GM12878 (cell line): Measurements from ENCODE around the gene MRAS. TPM values are rescaled to one million over a fixed set of nuclear protein-coding genes. Genes with fewer than 3 reads are reported as not detected.

ENCODE experiments used
- ATAC-seq: fragments of 200-7000 bp; cut with Tn5 transposase; 3 replicates; pipeline ENCODE4 v1.9.1; 2020; ENCODE audit warnings: mild to moderate bottlenecking, moderate library complexity
- BruUV-seq: library from RNA; stranded (reverse); fragments of 400-500 nt; replicated peaks from 2 replicates; lab custom pipeline; 2021; lab: Mats Ljungman, UMichigan
- CTCF ChIA-PET: fragments of 300-600 bp; sonication (Branson Sonifier 250); formaldehyde crosslinking; extraction: SDS; loops from one replicate; lab custom pipeline; 2021; ENCODE audit warnings: inconsistent platforms; lab: Yijun Ruan, JAX
- POLR2A ChIA-PET: fragments of 350-600 bp; formaldehyde crosslinking; extraction: SDS; loops from one replicate; lab custom pipeline; 2021; ENCODE audit warnings: inconsistent platforms; lab: Charles Lee
- RAD21 ChIA-PET: fragments of 300-600 bp; sonication (Branson Sonifier 250); formaldehyde crosslinking; loops from one replicate; lab custom pipeline; 2023; ENCODE audit warnings: antibody characterized with exemption; ENCODE audit not compliant: unreplicated experiment; lab: Charles Lee
- SMC1A ChIA-PET: fragments of 300-600 bp; sonication (Branson Sonifier 250); formaldehyde crosslinking; loops from one replicate; lab custom pipeline; 2023; ENCODE audit not compliant: unreplicated experiment, uncharacterized antibody; lab: Charles Lee
- DNase-seq: peaks from one replicate; pipeline ENCODE4 v3.0.0-alpha.2; 2011; ENCODE audit warnings: low read depth, low spot score
- FAIRE-seq: peaks from 3 replicates; lab custom pipeline; 2011; peaks lifted over from hg19 to GRCh38; lab: Jason Lieb, UNC
- H2AFZ ChIP-seq: 2 replicates; pipeline ENCODE4 v1.6.0; 2011; ENCODE audit warnings: low read depth, low read length, control low read depth; ENCODE audit not compliant: control insufficient read depth
- H3K27ac ChIP-seq: 2 replicates; pipeline ENCODE4 v1.5.1; 2011; ENCODE audit warnings: control low read depth; ENCODE audit not compliant: control insufficient read depth, insufficient read depth
- H3K27me3 ChIP-seq, 2 experiments: replicated peaks in 1 of 2; 2 replicates each; pipeline versions ENCODE4 v1.6.0 to v1.6.1; 2011; ENCODE audit warnings: low read length in 1 of 2; ENCODE audit not compliant: control insufficient read depth in 2 of 2, insufficient read depth in 2 of 2
- H3K36me3 ChIP-seq, 2 experiments: 2 replicates each; pipeline ENCODE4 v1.5.1; 2011; ENCODE audit warnings: low read length in 1 of 2; ENCODE audit not compliant: control insufficient read depth in 2 of 2, insufficient read depth in 2 of 2
- H3K4me1 ChIP-seq: 2 replicates; pipeline ENCODE4 v1.6.1; 2011; ENCODE audit warnings: mild to moderate bottlenecking, low read length, moderate library complexity, mixed read lengths; ENCODE audit not compliant: control insufficient read depth, insufficient read depth
- H3K4me2 ChIP-seq: 2 replicates; pipeline ENCODE4 v1.6.0; 2011; ENCODE audit warnings: control low read depth; ENCODE audit not compliant: control insufficient read depth, insufficient read depth
- H3K4me3 ChIP-seq: fragments of 200-600 bp; sonication (generic); 2 replicates; pipeline ENCODE4 v1.5.1; 2016
- H3K79me2 ChIP-seq: 2 replicates; pipeline ENCODE4 v1.6.0; 2011; ENCODE audit warnings: low read length; ENCODE audit not compliant: control insufficient read depth, insufficient read depth
- H3K9ac ChIP-seq: 2 replicates; pipeline ENCODE4 v1.8.0; 2011; ENCODE audit warnings: low read length, control low read depth, mixed read lengths; ENCODE audit not compliant: control insufficient read depth, insufficient read depth
- H3K9me3 ChIP-seq: replicated peaks from 3 replicates; pipeline ENCODE4 v1.5.1; 2011; ENCODE audit warnings: mild to moderate bottlenecking, low read length; ENCODE audit not compliant: control insufficient read depth, insufficient read depth
- H4K20me1 ChIP-seq: 2 replicates; pipeline ENCODE4 v1.6.0; 2011; ENCODE audit not compliant: control insufficient read depth, insufficient read depth
- ASH2L ChIP-seq: fragments of 300-600, 200-600 bp; sonication (generic); IDR thresholded peaks from 2 replicates; pipeline ENCODE4 v1.6.1; 2017; ENCODE audit warnings: low read depth, mild to moderate bottlenecking, borderline replicate concordance
- BACH1 ChIP-seq: fragments of 450-650 bp; IDR thresholded peaks from 2 replicates; pipeline ENCODE4 v1.6.1; 2017; ENCODE audit warnings: mild to moderate bottlenecking, borderline replicate concordance
- CBX3 ChIP-seq: fragments of 200-600 bp; sonication (generic); IDR thresholded peaks from 2 replicates; pipeline ENCODE4 v1.6.1; 2016; ENCODE audit warnings: low read depth, borderline replicate concordance
- HDAC2 ChIP-seq: fragments of 200-600 bp; sonication (generic); IDR thresholded peaks from 2 replicates; pipeline ENCODE4 v1.6.1; 2017
- HSF1 ChIP-seq: fragments of 150-350 bp; IDR thresholded peaks from 2 replicates; pipeline ENCODE4 v1.6.1; 2014; ENCODE audit warnings: mild to moderate bottlenecking, low read depth, low read length
- JUND ChIP-seq: IDR thresholded peaks from 2 replicates; pipeline ENCODE4 v1.6.1; 2012; ENCODE audit warnings: low read depth, mild to moderate bottlenecking, low read length, improper control_type of control experiment, moderate library complexity
- KDM1A ChIP-seq: fragments of 200-600 bp; sonication (generic); IDR thresholded peaks from 2 replicates; pipeline ENCODE4 v1.6.1; 2016; ENCODE audit warnings: borderline replicate concordance
- NFXL1 ChIP-seq: fragments of 450-650 bp; IDR thresholded peaks from 2 replicates; pipeline ENCODE4 v1.6.1; 2017; ENCODE audit warnings: antibody characterized with exemption, mild to moderate bottlenecking, borderline replicate concordance
- RUNX3 ChIP-seq: IDR thresholded peaks from 2 replicates; pipeline ENCODE4 v1.6.1; 2012; ENCODE audit warnings: low read length, inconsistent platforms
- SRF ChIP-seq, 2 experiments: IDR thresholded peaks; 2 replicates each; pipeline ENCODE4 v1.6.1; 2011; ENCODE audit warnings: low read depth in 2 of 2, low read length in 2 of 2, mild to moderate bottlenecking in 1 of 2, moderate library complexity in 1 of 2
- ZNF24 ChIP-seq: fragments of 450-650 bp; IDR thresholded peaks from 2 replicates; pipeline ENCODE4 v1.6.1; 2017; ENCODE audit warnings: antibody characterized with exemption, mild to moderate bottlenecking
- ZZZ3 ChIP-seq: IDR thresholded peaks from 2 replicates; pipeline ENCODE4 v1.6.1; 2011; ENCODE audit warnings: low read depth; ENCODE audit not compliant: control insufficient read depth, insufficient read length
- WGBS: methylation state at CpG from one replicate; pipeline ENCODE4 v1.1.6; 2016; ENCODE audit warnings: low lambda C conversion rate; ENCODE audit not compliant: insufficient replicate concordance, insufficient coverage; ENCODE audit errors: missing lambda C conversion rate; 5-methylcytosine and 5-hydroxymethylcytosine counted together
- in situ Hi-C: fragments of 300-500 bp; cut with MboI; formaldehyde crosslinking; loops from 9 replicates; pipeline ENCODE4 v1.14.3; 2018; ENCODE audit warnings: mixed read lengths
- intact Hi-C: fragments of 100-400 bp; cut with micrococcal nuclease; formaldehyde crosslinking; loops from one replicate; pipeline ENCODE4 v1.14.2; 2022; ENCODE audit not compliant: unreplicated experiment
- polyA plus RNA-seq, 11 experiments: library from polyadenylated mRNA; depleted of rRNA in 4 of 11; unstranded in 6 of 11; stranded (reverse) in 5 of 11; fragments of >200 nt; fragmentation: Nextera tagmentation in 4 of 11; fragmentation: Illumina TruSeq in 1 of 11; extraction: Ambion mirVana in 4 of 11; extraction: Trizol in 1 of 11; gene quantifications; 1 replicate in 1 of 11; 2 replicates in 10 of 11; pipeline versions ENCODE4 v1.2.1 to v1.2.3, GENCODE V29; 2011 to 2016; ENCODE audit warnings: inconsistent platforms in 2 of 11, missing spikeins in 2 of 11, low read depth in 1 of 11
- total RNA-seq, 4 experiments: library from RNA; depleted of rRNA in 3 of 4; stranded (reverse); fragments of >200 nt in 3 of 4; fragmentation: Illumina TruSeq in 1 of 4; extraction: Trizol in 1 of 4; gene quantifications; 2 replicates each; pipeline versions ENCODE4 v1.2.1 to v1.2.3, GENCODE V29; 2013 to 2021
- TF ChIP-seq, protein P1 (sequence below): fragments of 450-650 bp; IDR thresholded peaks from 2 replicates; pipeline ENCODE4 v1.6.1; 2016; ENCODE audit warnings: mild to moderate bottlenecking, moderate library complexity, borderline replicate concordance
- TF ChIP-seq, protein P2 (sequence below): IDR thresholded peaks from 2 replicates; pipeline ENCODE4 v1.6.1; 2011; ENCODE audit warnings: low read depth, low read length, improper control_type of control experiment, borderline replicate concordance
- TF ChIP-seq, protein P3 (sequence below): fragments of 450-650 bp; IDR thresholded peaks from 2 replicates; pipeline ENCODE4 v1.6.1; 2017; ENCODE audit warnings: mild to moderate bottlenecking, moderate library complexity

MRAS gene
- total and polyA plus RNA-seq, 10 of the 15 experiments (the other 5 are each of a cell fraction or from before 2014, with no cell fraction given): 0.01 to 0.44 (median 0.17) TPM; not detected in 6

GRCh38 chr3:138314751-138315150 lies 33.6 kb upstream of the MRAS start:
- FAIRE-seq: no peak
- H3K4me2 ChIP-seq: no peak overlapping the region
- H3K79me2 ChIP-seq: no peaks in the 10 kb centered on the region
- no peak overlapping the region for H3K9ac ChIP-seq
- intact Hi-C loops: no loop called here
- ChIA-PET POLR2A (no interaction called here), SMC1A (interaction anchor here (1.1 kb wide), 1 partner anchor 11 kb away, joined by 4 read pairs; no protein-coding TSS in a partner anchor), CTCF (no interaction called here), RAD21 (no interaction called here)
- no peak overlapping the region for H2AFZ ChIP-seq
- in situ Hi-C loops: no loop called here
- BruUV-seq: no TSS peak
- 0% methylated on average over 1 of the region's 1 CpG for WGBS
- H3K27ac ChIP-seq: no peak overlapping the region
- no peaks in the 10 kb centered on the region for H3K4me1 ChIP-seq
- H3K36me3 ChIP-seq: no peaks in the 10 kb centered on the region
- no peak overlapping the region for H3K4me3 ChIP-seq
- no peak for DNase-seq
- no peaks in the 10 kb centered on the region; a peak in 1 of 4 replicates for H3K27me3 ChIP-seq
- no peak for ATAC-seq
- no peaks in the 10 kb centered on the region for H4K20me1 ChIP-seq
- H3K9me3 ChIP-seq: no peaks in the 10 kb centered on the region; the same call in 1 of the 3 replicates
- TF ChIP-seq ZZZ3: no peak
- no peak for TF ChIP-seq BACH1
- TF ChIP-seq ZNF24: no peak
- TF ChIP-seq RUNX3: no peak
- TF ChIP-seq KDM1A: no peak
- no peak for TF ChIP-seq CBX3
- TF ChIP-seq NFXL1: no peak
- TF ChIP-seq ASH2L: no peak
- TF ChIP-seq SRF (IDR thresholded peaks at IDR 0.05; ENCODE audit: low read depth in 2 of 2, low read length in 2 of 2): no peak
- no peak for TF ChIP-seq JUND
- TF ChIP-seq, protein P1, sequence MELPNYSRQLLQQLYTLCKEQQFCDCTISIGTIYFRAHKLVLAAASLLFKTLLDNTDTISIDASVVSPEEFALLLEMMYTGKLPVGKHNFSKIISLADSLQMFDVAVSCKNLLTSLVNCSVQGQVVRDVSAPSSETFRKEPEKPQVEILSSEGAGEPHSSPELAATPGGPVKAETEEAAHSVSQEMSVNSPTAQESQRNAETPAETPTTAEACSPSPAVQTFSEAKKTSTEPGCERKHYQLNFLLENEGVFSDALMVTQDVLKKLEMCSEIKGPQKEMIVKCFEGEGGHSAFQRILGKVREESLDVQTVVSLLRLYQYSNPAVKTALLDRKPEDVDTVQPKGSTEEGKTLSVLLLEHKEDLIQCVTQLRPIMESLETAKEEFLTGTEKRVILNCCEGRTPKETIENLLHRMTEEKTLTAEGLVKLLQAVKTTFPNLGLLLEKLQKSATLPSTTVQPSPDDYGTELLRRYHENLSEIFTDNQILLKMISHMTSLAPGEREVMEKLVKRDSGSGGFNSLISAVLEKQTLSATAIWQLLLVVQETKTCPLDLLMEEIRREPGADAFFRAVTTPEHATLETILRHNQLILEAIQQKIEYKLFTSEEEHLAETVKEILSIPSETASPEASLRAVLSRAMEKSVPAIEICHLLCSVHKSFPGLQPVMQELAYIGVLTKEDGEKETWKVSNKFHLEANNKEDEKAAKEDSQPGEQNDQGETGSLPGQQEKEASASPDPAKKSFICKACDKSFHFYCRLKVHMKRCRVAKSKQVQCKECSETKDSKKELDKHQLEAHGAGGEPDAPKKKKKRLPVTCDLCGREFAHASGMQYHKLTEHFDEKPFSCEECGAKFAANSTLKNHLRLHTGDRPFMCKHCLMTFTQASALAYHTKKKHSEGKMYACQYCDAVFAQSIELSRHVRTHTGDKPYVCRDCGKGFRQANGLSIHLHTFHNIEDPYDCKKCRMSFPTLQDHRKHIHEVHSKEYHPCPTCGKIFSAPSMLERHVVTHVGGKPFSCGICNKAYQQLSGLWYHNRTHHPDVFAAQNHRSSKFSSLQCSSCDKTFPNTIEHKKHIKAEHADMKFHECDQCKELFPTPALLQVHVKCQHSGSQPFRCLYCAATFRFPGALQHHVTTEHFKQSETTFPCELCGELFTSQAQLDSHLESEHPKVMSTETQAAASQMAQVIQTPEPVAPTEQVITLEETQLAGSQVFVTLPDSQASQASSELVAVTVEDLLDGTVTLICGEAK: no peak
- TF ChIP-seq, protein P2, sequence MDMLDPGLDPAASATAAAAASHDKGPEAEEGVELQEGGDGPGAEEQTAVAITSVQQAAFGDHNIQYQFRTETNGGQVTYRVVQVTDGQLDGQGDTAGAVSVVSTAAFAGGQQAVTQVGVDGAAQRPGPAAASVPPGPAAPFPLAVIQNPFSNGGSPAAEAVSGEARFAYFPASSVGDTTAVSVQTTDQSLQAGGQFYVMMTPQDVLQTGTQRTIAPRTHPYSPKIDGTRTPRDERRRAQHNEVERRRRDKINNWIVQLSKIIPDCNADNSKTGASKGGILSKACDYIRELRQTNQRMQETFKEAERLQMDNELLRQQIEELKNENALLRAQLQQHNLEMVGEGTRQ: no peak
- TF ChIP-seq, protein P3, sequence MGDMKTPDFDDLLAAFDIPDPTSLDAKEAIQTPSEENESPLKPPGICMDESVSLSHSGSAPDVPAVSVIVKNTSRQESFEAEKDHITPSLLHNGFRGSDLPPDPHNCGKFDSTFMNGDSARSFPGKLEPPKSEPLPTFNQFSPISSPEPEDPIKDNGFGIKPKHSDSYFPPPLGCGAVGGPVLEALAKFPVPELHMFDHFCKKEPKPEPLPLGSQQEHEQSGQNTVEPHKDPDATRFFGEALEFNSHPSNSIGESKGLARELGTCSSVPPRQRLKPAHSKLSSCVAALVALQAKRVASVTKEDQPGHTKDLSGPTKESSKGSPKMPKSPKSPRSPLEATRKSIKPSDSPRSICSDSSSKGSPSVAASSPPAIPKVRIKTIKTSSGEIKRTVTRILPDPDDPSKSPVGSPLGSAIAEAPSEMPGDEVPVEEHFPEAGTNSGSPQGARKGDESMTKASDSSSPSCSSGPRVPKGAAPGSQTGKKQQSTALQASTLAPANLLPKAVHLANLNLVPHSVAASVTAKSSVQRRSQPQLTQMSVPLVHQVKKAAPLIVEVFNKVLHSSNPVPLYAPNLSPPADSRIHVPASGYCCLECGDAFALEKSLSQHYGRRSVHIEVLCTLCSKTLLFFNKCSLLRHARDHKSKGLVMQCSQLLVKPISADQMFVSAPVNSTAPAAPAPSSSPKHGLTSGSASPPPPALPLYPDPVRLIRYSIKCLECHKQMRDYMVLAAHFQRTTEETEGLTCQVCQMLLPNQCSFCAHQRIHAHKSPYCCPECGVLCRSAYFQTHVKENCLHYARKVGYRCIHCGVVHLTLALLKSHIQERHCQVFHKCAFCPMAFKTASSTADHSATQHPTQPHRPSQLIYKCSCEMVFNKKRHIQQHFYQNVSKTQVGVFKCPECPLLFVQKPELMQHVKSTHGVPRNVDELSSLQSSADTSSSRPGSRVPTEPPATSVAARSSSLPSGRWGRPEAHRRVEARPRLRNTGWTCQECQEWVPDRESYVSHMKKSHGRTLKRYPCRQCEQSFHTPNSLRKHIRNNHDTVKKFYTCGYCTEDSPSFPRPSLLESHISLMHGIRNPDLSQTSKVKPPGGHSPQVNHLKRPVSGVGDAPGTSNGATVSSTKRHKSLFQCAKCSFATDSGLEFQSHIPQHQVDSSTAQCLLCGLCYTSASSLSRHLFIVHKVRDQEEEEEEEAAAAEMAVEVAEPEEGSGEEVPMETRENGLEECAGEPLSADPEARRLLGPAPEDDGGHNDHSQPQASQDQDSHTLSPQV: no peak
- no peak for TF ChIP-seq HSF1
- TF ChIP-seq HDAC2: no peak
